Stimulated activated CD4-positive, alpha-beta T cell treated with anti-CD3 and anti-CD28 coated beads, Interleukin-15, amount 100 ng/mL, for 24 hours (primary cell): ENCODE data around the gene MYOZ3.

ENCODE experiments used
- DNase-seq: peaks from one replicate; pipeline ENCODE4 v3.0.0-alpha.2; 2020

The MYOZ3 gene

DNA sequence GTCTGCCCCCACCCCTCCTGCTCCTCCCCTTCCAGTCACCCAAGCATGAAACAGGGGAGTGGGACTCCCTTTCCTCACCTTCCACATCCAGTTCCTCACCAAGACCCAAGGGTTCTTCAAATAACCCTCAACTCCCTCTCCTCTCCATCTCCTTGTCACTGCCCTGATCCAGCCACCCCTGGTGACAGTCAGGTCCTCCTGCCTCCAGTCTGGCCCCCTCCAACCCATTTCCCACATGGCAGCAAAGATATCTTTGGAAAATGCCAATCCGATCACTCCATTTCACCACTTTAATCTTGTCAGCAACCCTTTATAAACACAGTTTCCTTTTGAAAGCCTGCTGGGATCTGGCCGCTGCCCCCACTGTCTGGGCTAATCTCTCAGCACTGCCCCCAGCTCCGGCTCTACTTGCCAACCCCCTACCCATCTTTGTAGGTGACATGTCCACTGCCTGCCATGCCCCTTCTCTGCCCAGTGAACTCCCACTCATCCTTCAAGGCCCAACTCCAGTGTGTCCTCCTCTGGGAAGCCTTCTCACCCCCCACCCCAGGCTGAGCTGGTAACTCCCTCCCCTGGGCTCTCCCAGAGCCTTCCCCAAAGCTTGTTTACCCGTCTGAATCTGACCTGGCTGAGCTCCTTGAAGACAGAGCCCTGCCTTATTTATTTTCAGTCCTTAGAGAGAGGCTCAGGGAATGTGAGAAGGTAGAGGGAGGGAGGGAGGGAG, 781 bp upstream of the MYOZ3 start:
- no peak for DNase-seq

- no peak for DNase-seq
Observed at GRCh38 chr5:150661821-150662596, 958 bp downstream of the MYOZ3 start.

- no peak for DNase-seq
Observed at GRCh38 chr5:150662731-150663516, 1.9 kb downstream of the MYOZ3 start.

- DNase-seq: no peak
Observed at GRCh38 chr5:150663936-150664335, 2.9 kb downstream of the MYOZ3 start.

DNA sequence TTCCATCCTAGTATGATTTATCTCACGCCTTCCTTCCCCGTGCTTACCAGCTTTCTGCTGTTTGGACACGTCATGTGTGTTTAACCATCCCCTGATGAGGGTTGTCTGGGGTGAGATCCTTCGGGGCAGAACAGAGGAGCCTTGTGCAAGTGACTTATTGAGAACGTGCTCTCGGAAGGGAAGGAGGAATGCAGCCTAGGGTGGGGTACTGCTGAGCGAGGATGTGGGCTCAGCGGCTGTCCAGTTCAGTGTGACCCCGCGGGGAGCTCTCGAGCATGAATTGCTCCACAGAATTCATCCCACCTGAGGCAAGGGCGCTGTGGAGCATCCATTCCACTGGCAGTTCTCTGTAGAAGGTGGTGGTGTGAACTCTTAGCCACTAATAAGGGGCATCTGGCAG, 4.0 kb downstream of the MYOZ3 start:
- DNase-seq: no peak

- no peak for DNase-seq
Observed at GRCh38 chr5:150670275-150670947, 9.4 kb downstream of the MYOZ3 start.

GRCh38 chr5:150670948-150671310, 9.9 kb downstream of the MYOZ3 start:
- no peak for DNase-seq

- DNase-seq: peak; percentile 44
Observed at GRCh38 chr5:150671509-150672236, 10.6 kb downstream of the MYOZ3 start.

DNA sequence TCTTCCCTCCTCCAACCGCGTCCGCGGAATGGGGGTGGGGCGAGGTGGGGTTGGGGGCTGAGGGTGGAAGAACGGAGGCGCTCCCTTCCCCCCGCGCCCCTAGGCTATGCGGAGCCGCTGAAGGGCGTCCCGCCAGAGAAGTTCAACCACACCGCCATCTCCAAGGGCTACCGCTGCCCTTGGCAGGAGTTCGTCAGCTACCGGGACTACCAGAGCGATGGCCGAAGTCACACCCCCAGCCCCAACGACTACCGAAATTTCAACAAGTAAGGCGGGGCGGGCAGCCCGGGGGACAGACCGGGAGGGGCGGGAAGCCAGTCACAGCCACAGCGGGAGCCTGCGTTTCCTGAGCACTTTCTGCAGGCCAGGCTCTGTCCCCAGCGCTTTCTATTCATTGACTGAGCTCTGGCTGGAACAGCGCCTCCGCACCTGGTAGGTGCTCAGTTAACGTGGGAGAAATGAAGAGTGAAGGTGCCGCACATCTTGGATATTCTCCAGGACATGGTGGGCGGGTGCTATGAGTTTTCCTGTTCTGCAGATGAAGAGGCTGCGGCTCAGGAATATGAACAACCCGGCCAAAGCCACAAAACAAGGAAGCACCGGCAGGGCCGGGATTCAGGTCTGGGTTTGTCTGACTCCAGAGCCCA, 11.3 kb downstream of the MYOZ3 start:
- peak; percentile 42 for DNase-seq

DNA sequence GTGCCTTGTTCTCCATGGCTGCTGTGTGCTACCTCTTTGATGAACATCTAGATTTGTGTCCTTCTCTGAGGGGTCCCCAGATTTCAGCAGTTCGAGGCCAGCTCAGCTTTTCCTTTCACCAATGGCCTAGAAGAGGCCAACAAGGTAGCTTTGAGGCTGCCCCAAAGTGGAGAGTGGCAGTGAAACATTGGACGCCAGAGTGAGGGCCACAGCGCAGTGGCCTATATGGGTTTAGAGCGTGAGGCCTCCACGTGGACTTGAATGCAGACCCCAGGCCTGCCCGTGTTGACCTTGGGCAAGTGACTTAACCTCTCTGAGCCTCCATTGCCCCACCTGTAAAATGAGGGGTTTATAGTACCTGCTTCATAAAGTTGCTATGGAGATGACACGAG, 11.8 kb downstream of the MYOZ3 start:
- no peak for DNase-seq

DNA sequence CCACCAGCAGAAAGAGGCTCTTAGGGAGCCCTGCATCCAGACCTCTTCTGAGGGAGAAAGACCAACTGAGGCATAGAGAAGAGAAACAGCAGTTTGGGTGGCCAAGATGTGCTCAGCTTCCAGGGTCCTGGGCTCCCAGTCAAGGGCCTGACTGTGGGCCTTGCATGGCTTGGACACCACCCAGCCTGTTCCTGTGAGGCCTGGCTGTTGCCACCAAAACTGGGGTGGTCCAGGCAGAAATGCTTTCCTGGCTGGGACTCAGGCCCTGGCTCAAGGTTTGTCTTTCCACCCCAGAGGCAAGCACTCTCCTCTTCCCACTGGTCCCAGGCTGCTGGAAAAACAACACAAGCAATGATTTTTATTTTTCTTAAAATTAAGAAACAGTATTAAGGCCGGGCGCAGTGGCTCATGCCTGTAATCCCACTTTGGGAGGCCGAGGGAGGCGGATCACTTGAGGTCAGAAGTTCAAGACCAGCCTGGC, 13.3 kb downstream of the MYOZ3 start:
- DNase-seq: no peak

GRCh38 chr5:150675069-150675468, 14.0 kb downstream of the MYOZ3 start:
- no peak for DNase-seq

DNA sequence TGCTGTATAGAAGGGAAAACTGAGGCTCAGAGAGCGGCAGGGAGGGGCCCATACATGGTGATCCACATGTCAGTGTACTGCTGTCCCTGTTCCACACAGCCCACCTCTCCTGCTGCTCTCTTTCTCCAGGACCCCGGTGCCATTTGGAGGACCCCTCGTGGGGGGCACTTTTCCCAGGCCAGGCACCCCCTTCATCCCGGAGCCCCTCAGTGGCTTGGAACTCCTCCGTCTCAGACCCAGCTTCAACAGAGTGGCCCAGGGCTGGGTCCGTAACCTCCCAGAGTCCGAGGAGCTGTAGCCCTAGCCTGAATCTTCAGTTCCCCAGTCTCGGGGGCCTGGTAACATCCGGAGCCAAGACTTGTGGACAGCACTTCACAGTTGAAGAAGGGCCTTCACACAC, 15.5 kb downstream of the MYOZ3 start:
- no peak for DNase-seq

- DNase-seq: no peak
Observed at GRCh38 chr5:150689120-150689519, 28.1 kb downstream of the MYOZ3 start.

- DNase-seq: no peak
Observed at GRCh38 chr5:150690760-150691159, 29.7 kb downstream of the MYOZ3 start.

DNA sequence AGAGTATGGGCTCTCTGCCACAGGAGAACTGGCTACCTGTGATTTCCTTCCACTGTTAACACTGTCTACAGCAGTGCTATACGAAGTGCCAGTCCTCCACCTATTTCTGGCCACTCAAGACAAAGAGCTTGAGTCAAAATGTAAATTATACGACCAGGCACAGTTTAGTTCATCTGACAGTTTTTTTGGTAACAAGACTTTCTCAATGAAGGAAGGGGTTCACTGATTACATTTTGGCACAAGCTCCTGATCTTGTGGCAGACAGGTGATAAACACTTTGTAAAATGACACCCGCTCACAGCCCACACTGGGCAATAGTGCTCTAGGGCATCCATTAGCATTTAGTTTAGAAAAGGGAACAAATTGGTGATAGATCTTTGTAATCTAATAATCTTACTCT, 31.2 kb downstream of the MYOZ3 start:
- no peak for DNase-seq

GRCh38 chr5:150694612-150695011, 33.6 kb downstream of the MYOZ3 start:
- no peak for DNase-seq

- DNase-seq: no peak
Observed at GRCh38 chr5:150700246-150700593, 39.2 kb downstream of the MYOZ3 start.

- peak; percentile 94 for DNase-seq
Observed at GRCh38 chr5:150700594-150701377, 39.7 kb downstream of the MYOZ3 start, which contains the start of gene RBM22. Gene RBM22 (minus strand): TSS chr5:150701062. CDS start chr5:150700985, 77 bp downstream.

GRCh38 chr5:150703762-150704161, 42.7 kb downstream of the MYOZ3 start:
- DNase-seq: no peak
